Left renal cortex interstitium (tissue), 4 donors: ENCODE data around the gene RPGRIP1L. TPM values are rescaled to one million over a fixed set of nuclear protein-coding genes. Genes with fewer than 3 reads are reported as not detected.

Experiments used
- DNase-seq, 4 donors: peaks; one replicate each; pipeline ENCODE4 v3.0.0-alpha.2; 2013; ENCODE audit warnings: low read depth in 4 of 4, low spot score in 2 of 4, missing footprints in 1 of 4
- polyA plus RNA-seq, 4 donors: library from polyadenylated mRNA; unstranded; fragments of 120-200 nt; gene quantifications; one replicate each; pipeline ENCODE4 v1.2.1, GENCODE V29; 2013; ENCODE audit not compliant: insufficient read length in 4 of 4

The RPGRIP1L gene
- polyA plus RNA-seq, 4 donors: 14.8 to 20.0 (median 17.9) TPM

DNA sequence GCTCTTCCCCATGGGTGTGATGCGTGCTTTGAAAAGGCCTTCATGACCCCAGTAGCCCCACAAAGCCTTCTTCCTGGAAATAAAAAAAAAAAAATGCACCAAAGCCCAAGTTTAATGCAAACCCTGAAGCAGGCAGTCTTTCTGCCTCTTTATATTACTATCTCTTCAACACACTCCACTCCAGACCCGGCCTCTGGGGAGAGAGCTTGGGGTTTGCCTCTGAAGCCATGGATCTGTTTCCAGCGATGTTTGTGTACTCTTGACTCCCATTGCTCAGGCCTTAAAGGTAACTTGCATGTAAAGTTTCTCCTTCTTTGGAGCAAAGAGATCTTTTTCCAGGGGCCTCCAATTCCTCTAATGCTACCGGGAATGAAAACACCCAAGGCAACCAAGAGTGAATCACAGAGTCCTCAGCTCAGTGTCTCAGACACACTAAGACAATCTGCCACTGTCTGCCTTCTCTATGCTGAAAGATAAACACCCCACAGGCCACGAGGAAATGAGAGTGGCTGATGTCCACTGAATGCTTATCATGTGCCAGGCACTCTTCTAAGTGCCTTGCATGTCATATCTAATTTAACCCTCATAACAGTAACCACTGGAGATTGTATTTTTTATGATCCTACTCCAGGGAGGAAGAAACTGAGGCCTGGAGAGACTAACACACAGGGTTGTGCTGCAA is 144.2 kb downstream of the RPGRIP1L start:
- no peak for DNase-seq

DNA sequence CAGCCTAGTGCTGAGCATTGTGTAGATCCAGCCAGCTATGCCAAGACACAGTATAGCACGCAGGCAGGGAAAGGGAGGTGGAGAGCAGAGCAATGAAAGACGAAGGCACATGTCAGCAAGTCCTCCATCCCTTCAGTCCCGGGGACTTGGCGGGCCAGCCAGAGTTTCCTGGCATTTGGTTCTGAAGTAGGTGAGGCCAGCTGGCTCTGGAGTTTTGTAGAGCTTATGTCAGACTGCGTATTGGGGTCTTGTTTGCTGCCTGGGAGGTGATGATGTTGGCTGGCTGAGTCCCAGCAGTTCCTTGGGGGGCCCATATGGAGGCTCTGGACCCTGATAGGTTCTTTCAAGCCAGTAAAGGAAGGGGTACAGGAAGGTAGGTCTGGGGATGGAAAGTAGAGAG is 144.9 kb downstream of the RPGRIP1L start:
- DNase-seq: no peak

GRCh38 chr16:53556521-53556920 is 147.1 kb downstream of the RPGRIP1L start:
- DNase-seq: no peak

DNA sequence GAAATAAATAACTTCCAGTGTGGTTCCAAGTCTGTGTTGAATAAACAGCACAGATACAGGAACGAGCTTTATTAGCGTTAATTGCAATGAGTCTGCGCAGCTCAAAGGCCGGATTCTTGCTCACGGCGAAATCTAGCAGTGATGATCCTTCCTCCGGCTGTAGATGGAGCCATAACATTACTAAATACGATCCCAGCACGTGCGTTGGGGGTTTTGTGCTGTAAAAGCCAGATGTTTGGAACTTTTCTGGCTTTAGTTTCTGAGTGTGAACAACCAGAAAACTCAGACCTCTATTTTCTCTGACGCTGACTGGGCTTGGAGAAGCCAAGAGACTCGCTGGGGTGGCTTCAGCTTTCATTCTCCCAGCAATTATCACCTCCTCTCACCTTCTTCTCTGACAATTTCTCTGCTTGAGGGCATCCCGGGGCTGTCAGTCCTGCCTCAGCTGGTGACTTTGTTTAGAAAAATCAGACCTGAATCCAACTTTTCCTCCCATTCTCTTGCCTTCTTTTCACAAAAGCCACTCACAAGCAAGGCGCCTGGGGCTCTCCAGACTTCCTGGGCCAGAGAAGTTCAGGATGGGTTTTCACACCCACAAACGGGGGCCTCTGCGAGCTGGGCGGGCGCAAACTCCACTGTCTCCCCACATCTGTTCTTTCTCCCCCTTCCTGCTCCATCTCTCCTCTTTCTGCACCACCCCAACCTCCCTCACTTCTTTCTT is 153.5 kb downstream of the RPGRIP1L start:
- peak; percentile 58 to 82 (median 72) for DNase-seq

Other genes starting within 250 kb of the RPGRIP1L start
- gene AKTIP, start 200.7 kb downstream of the RPGRIP1L start, polyA plus RNA-seq: 10 to 100 TPM; 35.7 to 48.3 (median 46.0) TPM
- 10 to 100 TPM; 83.2 to 91.1 (median 86.2) TPM for gene FTO, start 297 bp upstream of the RPGRIP1L start, polyA plus RNA-seq